GM12878 (cell line): ENCODE data around the gene SNX30. TPM values are rescaled to one million over a fixed set of nuclear protein-coding genes. Genes with fewer than 3 reads are reported as not detected.

Source experiments
- ATAC-seq: fragments of 200-7000 bp; cut with Tn5 transposase; 3 replicates; pipeline ENCODE4 v1.9.1; 2020; ENCODE audit warnings: mild to moderate bottlenecking, moderate library complexity
- BruUV-seq: library from RNA; stranded (reverse); fragments of 400-500 nt; replicated peaks from 2 replicates; lab custom pipeline; 2021; lab: Mats Ljungman, UMichigan
- CTCF ChIA-PET: fragments of 300-600 bp; sonication (Branson Sonifier 250); formaldehyde crosslinking; extraction: SDS; loops from one replicate; lab custom pipeline; 2021; ENCODE audit warnings: inconsistent platforms; lab: Yijun Ruan, JAX
- POLR2A ChIA-PET: fragments of 350-600 bp; formaldehyde crosslinking; extraction: SDS; loops from one replicate; lab custom pipeline; 2021; ENCODE audit warnings: inconsistent platforms; lab: Charles Lee
- RAD21 ChIA-PET: fragments of 300-600 bp; sonication (Branson Sonifier 250); formaldehyde crosslinking; loops from one replicate; lab custom pipeline; 2023; ENCODE audit warnings: antibody characterized with exemption; ENCODE audit not compliant: unreplicated experiment; lab: Charles Lee
- SMC1A ChIA-PET: fragments of 300-600 bp; sonication (Branson Sonifier 250); formaldehyde crosslinking; loops from one replicate; lab custom pipeline; 2023; ENCODE audit not compliant: unreplicated experiment, uncharacterized antibody; lab: Charles Lee
- DNase-seq: peaks from one replicate; pipeline ENCODE4 v3.0.0-alpha.2; 2011; ENCODE audit warnings: low read depth, low spot score
- FAIRE-seq: peaks from 3 replicates; lab custom pipeline; 2011; peaks lifted over from hg19 to GRCh38; lab: Jason Lieb, UNC
- H2AFZ ChIP-seq: 2 replicates; pipeline ENCODE4 v1.6.0; 2011; ENCODE audit warnings: low read depth, low read length, control low read depth; ENCODE audit not compliant: control insufficient read depth
- H3K27ac ChIP-seq: 2 replicates; pipeline ENCODE4 v1.5.1; 2011; ENCODE audit warnings: control low read depth; ENCODE audit not compliant: control insufficient read depth, insufficient read depth
- H3K27me3 ChIP-seq, 2 experiments: replicated peaks in 1 of 2; 2 replicates each; pipeline versions ENCODE4 v1.6.0 to v1.6.1; 2011; ENCODE audit warnings: low read length in 1 of 2; ENCODE audit not compliant: control insufficient read depth in 2 of 2, insufficient read depth in 2 of 2
- H3K36me3 ChIP-seq, 2 experiments: 2 replicates each; pipeline ENCODE4 v1.5.1; 2011; ENCODE audit warnings: low read length in 1 of 2; ENCODE audit not compliant: control insufficient read depth in 2 of 2, insufficient read depth in 2 of 2
- H3K4me1 ChIP-seq: 2 replicates; pipeline ENCODE4 v1.6.1; 2011; ENCODE audit warnings: mild to moderate bottlenecking, low read length, moderate library complexity, mixed read lengths; ENCODE audit not compliant: control insufficient read depth, insufficient read depth
- H3K4me2 ChIP-seq: 2 replicates; pipeline ENCODE4 v1.6.0; 2011; ENCODE audit warnings: control low read depth; ENCODE audit not compliant: control insufficient read depth, insufficient read depth
- H3K4me3 ChIP-seq: fragments of 200-600 bp; sonication (generic); 2 replicates; pipeline ENCODE4 v1.5.1; 2016
- H3K79me2 ChIP-seq: 2 replicates; pipeline ENCODE4 v1.6.0; 2011; ENCODE audit warnings: low read length; ENCODE audit not compliant: control insufficient read depth, insufficient read depth
- H3K9ac ChIP-seq: 2 replicates; pipeline ENCODE4 v1.8.0; 2011; ENCODE audit warnings: low read length, control low read depth, mixed read lengths; ENCODE audit not compliant: control insufficient read depth, insufficient read depth
- H3K9me3 ChIP-seq: replicated peaks from 3 replicates; pipeline ENCODE4 v1.5.1; 2011; ENCODE audit warnings: mild to moderate bottlenecking, low read length; ENCODE audit not compliant: control insufficient read depth, insufficient read depth
- H4K20me1 ChIP-seq: 2 replicates; pipeline ENCODE4 v1.6.0; 2011; ENCODE audit not compliant: control insufficient read depth, insufficient read depth
- CBX3 ChIP-seq: fragments of 200-600 bp; sonication (generic); IDR thresholded peaks from 2 replicates; pipeline ENCODE4 v1.6.1; 2016; ENCODE audit warnings: low read depth, borderline replicate concordance
- CEBPB ChIP-seq, 2 experiments: fragments of 150-350 bp in 1 of 2; IDR thresholded peaks; 2 replicates each; pipeline ENCODE4 v1.6.1; 2012 to 2014; ENCODE audit warnings: low read depth in 2 of 2, low read length in 2 of 2, borderline replicate concordance in 1 of 2, inconsistent platforms in 1 of 2
- EGR1 ChIP-seq, 2 experiments: IDR thresholded peaks; 1 replicate in 1 of 2; 2 replicates in 1 of 2; pipeline ENCODE4 v1.6.1; 2011 to 2012; ENCODE audit warnings: low read depth in 2 of 2, low read length in 2 of 2, borderline replicate concordance in 1 of 2, mild to moderate bottlenecking in 1 of 2, moderate library complexity in 1 of 2
- ESRRA ChIP-seq: IDR thresholded peaks from 2 replicates; pipeline ENCODE4 v1.6.1; 2012; ENCODE audit warnings: mild to moderate bottlenecking, low read length, improper control_type of control experiment
- ETV6 ChIP-seq, 2 experiments: fragments of 450-650 bp in 1 of 2; IDR thresholded peaks in 1 of 2; conservative IDR thresholded peaks in 1 of 2; 2 replicates each; pipeline ENCODE4 v1.6.1; 2014; ENCODE audit warnings: antibody characterized with exemption in 1 of 2, borderline replicate concordance in 1 of 2, low read depth in 1 of 2, mild to moderate bottlenecking in 1 of 2, moderate library complexity in 1 of 2
- HDAC2 ChIP-seq: fragments of 200-600 bp; sonication (generic); IDR thresholded peaks from 2 replicates; pipeline ENCODE4 v1.6.1; 2017
- IKZF2 ChIP-seq, 2 experiments: fragments of 450-650 bp; IDR thresholded peaks; 2 replicates each; pipeline ENCODE4 v1.6.1; 2017; ENCODE audit warnings: mild to moderate bottlenecking in 2 of 2, moderate library complexity in 2 of 2
- MTA2 ChIP-seq: fragments of 450-650 bp; IDR thresholded peaks from 2 replicates; pipeline ENCODE4 v1.6.1; 2016; ENCODE audit warnings: low read depth, mild to moderate bottlenecking, moderate library complexity
- MYB ChIP-seq: fragments of 150-350 bp; IDR thresholded peaks from 2 replicates; pipeline ENCODE4 v1.6.1; 2014; ENCODE audit warnings: mild to moderate bottlenecking, low read depth, low read length, borderline replicate concordance
- NFYB ChIP-seq: IDR thresholded peaks from 2 replicates; pipeline ENCODE4 v1.6.1; 2011; ENCODE audit warnings: low read depth, mild to moderate bottlenecking, low read length, improper control_type of control experiment, moderate library complexity; ENCODE audit not compliant: insufficient read depth
- SIN3A ChIP-seq: IDR thresholded peaks from 2 replicates; pipeline ENCODE4 v1.6.1; 2012; ENCODE audit warnings: low read depth, low read length, improper control_type of control experiment
- USF2 ChIP-seq: IDR thresholded peaks from 2 replicates; pipeline ENCODE4 v1.6.1; 2011; ENCODE audit warnings: low read depth, low read length, improper control_type of control experiment, borderline replicate concordance
- ZSCAN29 ChIP-seq: fragments of 450-650 bp; IDR thresholded peaks from 2 replicates; pipeline ENCODE4 v1.6.1; 2017; ENCODE audit warnings: mild to moderate bottlenecking, moderate library complexity
- WGBS: methylation state at CpG from one replicate; pipeline ENCODE4 v1.1.6; 2016; ENCODE audit warnings: low lambda C conversion rate; ENCODE audit not compliant: insufficient replicate concordance, insufficient coverage; ENCODE audit errors: missing lambda C conversion rate; 5-methylcytosine and 5-hydroxymethylcytosine counted together
- in situ Hi-C: fragments of 300-500 bp; cut with MboI; formaldehyde crosslinking; loops from 9 replicates; pipeline ENCODE4 v1.14.3; 2018; ENCODE audit warnings: mixed read lengths
- intact Hi-C: fragments of 100-400 bp; cut with micrococcal nuclease; formaldehyde crosslinking; loops from one replicate; pipeline ENCODE4 v1.14.2; 2022; ENCODE audit not compliant: unreplicated experiment
- polyA plus RNA-seq, 11 experiments: library from polyadenylated mRNA; depleted of rRNA in 4 of 11; unstranded in 6 of 11; stranded (reverse) in 5 of 11; fragments of >200 nt; fragmentation: Nextera tagmentation in 4 of 11; fragmentation: Illumina TruSeq in 1 of 11; extraction: Ambion mirVana in 4 of 11; extraction: Trizol in 1 of 11; gene quantifications; 1 replicate in 1 of 11; 2 replicates in 10 of 11; pipeline versions ENCODE4 v1.2.1 to v1.2.3, GENCODE V29; 2011 to 2016; ENCODE audit warnings: inconsistent platforms in 2 of 11, missing spikeins in 2 of 11, low read depth in 1 of 11
- total RNA-seq, 4 experiments: library from RNA; depleted of rRNA in 3 of 4; stranded (reverse); fragments of >200 nt in 3 of 4; fragmentation: Illumina TruSeq in 1 of 4; extraction: Trizol in 1 of 4; gene quantifications; 2 replicates each; pipeline versions ENCODE4 v1.2.1 to v1.2.3, GENCODE V29; 2013 to 2021

Gene SNX30
- total and polyA plus RNA-seq, 10 of the 15 experiments (the other 5 are each of a cell fraction or from before 2014, with no cell fraction given): 0.53 to 4.0 (median 1.5) TPM

GRCh38 chr9:112809906-112810305, 59.3 kb downstream of the SNX30 start:
- Histone ChIP-seq H3K4me3 (no peak overlapping the region), H3K27me3 (peaks cover 0 to 3% of the 10 kb centered on the region in 2 experiments; a peak in 2 of 4 replicates), H3K9ac (no peak overlapping the region), H3K4me1 (peaks cover 28% of the 10 kb centered on the region), H3K27ac (no peak overlapping the region), H3K36me3 (no peaks in the 10 kb centered on the region), H2AFZ (no peak overlapping the region), H3K9me3 (no peaks in the 10 kb centered on the region), H3K79me2 (no peaks in the 10 kb centered on the region), H4K20me1 (no peaks in the 10 kb centered on the region), H3K4me2 (peak overlapping the region; percentile 33)
- FAIRE-seq (no peak), ATAC-seq (no peak), DNase-seq (no peak)
- in situ Hi-C loops (loop anchor here (10.0 kb wide), 1 partner anchor 715 kb away; no protein-coding TSS in a partner anchor), intact Hi-C loops (loop anchor here (5.0 to 10.0 kb wide), 2 partner anchors 433 to 1045 kb away; no protein-coding TSS in a partner anchor)
- CTCF ChIA-PET: interaction anchor here (3.9 kb wide), 1 partner anchor 17 kb away, joined by 12 read pairs; no protein-coding TSS in a partner anchor
- no TSS peak for BruUV-seq
- WGBS: 10% methylated on average over 6 of the region's 6 CpGs
- TF ChIP-seq NFYB (no peak), EGR1 (IDR thresholded peaks at IDR 0.05; ENCODE audit: borderline replicate concordance in 1 of 2, low read depth in 2 of 2, low read length in 2 of 2) (no peak), HDAC2 (no peak), ETV6 (conservative IDR thresholded peaks at IDR 0.05 in 1 of 2, IDR thresholded peaks at IDR 0.05 in 1 of 2; ENCODE audit: borderline replicate concordance in 1 of 2, low read depth in 1 of 2) (no peak), CBX3 (no peak), MTA2 (no peak), ESRRA (no peak), IKZF2 (IDR thresholded peaks at IDR 0.05) (no peak), SIN3A (no peak), ZSCAN29 (no peak), USF2 (no peak), CEBPB (IDR thresholded peaks at IDR 0.05; ENCODE audit: borderline replicate concordance in 1 of 2, low read depth in 2 of 2, low read length in 2 of 2) (no peak), MYB (no peak)
- RAD21 ChIA-PET: interaction anchor here (0.8 kb wide), 1 partner anchor 10 kb away, joined by 3 read pairs; no protein-coding TSS in a partner anchor
- SMC1A ChIA-PET: no interaction called here
- POLR2A ChIA-PET: no interaction called here
